OCI-LY7 (cell line): Measurements from ENCODE around the gene ENOX1. TPM values are rescaled to one million over a fixed set of nuclear protein-coding genes. Genes with fewer than 3 reads are reported as not detected.

Experiments used
- BruUV-seq: library from RNA; stranded (reverse); fragments of 400-500 nt; replicated peaks from 2 replicates; lab custom pipeline; 2021; lab: Mats Ljungman, UMichigan
- CTCF ChIA-PET: fragments of 300-600 bp; sonication (Branson Sonifier 250); formaldehyde crosslinking; loops from one replicate; lab custom pipeline; 2022; ENCODE audit warnings: antibody characterized with exemption; ENCODE audit not compliant: unreplicated experiment; lab: Charles Lee
- POLR2A ChIA-PET: fragments of 300-600 bp; sonication (Branson Sonifier 250); formaldehyde crosslinking; loops from one replicate; lab custom pipeline; 2022; ENCODE audit warnings: antibody characterized with exemption; lab: Charles Lee
- DNase-seq: peaks from one replicate; pipeline ENCODE4 v3.0.0-alpha.2; 2015; ENCODE audit warnings: low spot score
- H2AFZ ChIP-seq: fragments of 200-600 bp; sonication (generic), shearing (Covaris generic); 2 replicates; pipeline ENCODE4 v1.6.1; 2014; ENCODE audit warnings: mild to moderate bottlenecking, antibody characterized with exemption, low read length, moderate library complexity
- H3K27ac ChIP-seq: fragments of 200-600 bp; sonication (generic); 2 replicates; pipeline ENCODE4 v1.5.1; 2014; ENCODE audit warnings: mixed run types, low read depth, mild to moderate bottlenecking, moderate library complexity, low read length, inconsistent platforms; ENCODE audit not compliant: poor library complexity, severe bottlenecking
- H3K36me3 ChIP-seq: fragments of 200-600 bp; sonication (generic); 2 replicates; pipeline ENCODE4 v1.6.1; 2014; ENCODE audit warnings: mild to moderate bottlenecking, antibody characterized with exemption, low read length, moderate library complexity, mixed read lengths; ENCODE audit not compliant: insufficient read depth
- H3K4me1 ChIP-seq: fragments of 200-600 bp; sonication (generic); 2 replicates; pipeline ENCODE4 v1.5.1; 2014; ENCODE audit warnings: mild to moderate bottlenecking, low read length; ENCODE audit not compliant: insufficient read depth, poor library complexity, severe bottlenecking
- H3K4me2 ChIP-seq: fragments of 200-600 bp; sonication (generic); 2 replicates; pipeline ENCODE4 v1.6.1; 2014; ENCODE audit warnings: mild to moderate bottlenecking, low read length
- H3K4me3 ChIP-seq: fragments of 200-600 bp; sonication (generic); 2 replicates; pipeline ENCODE4 v1.5.1; 2014; ENCODE audit warnings: mild to moderate bottlenecking, low read depth, low read length; ENCODE audit not compliant: poor library complexity, severe bottlenecking
- H3K79me2 ChIP-seq: fragments of 200-600 bp; sonication (generic); 2 replicates; pipeline ENCODE4 v1.6.1; 2016; ENCODE audit warnings: low read depth, mild to moderate bottlenecking, low read length, moderate library complexity, mixed read lengths; ENCODE audit not compliant: insufficient read depth
- H3K9me2 ChIP-seq: fragments of 200-600 bp; sonication (generic); 2 replicates; pipeline ENCODE4 v1.6.1; 2016; ENCODE audit warnings: mild to moderate bottlenecking, low read length, mixed read lengths; ENCODE audit not compliant: insufficient read depth
- H3K9me3 ChIP-seq: fragments of 200-600 bp; sonication (generic); 2 replicates; pipeline ENCODE4 v1.6.1; 2014; ENCODE audit warnings: mild to moderate bottlenecking, mixed run types, low read length, mixed read lengths
- H4K20me1 ChIP-seq: fragments of 200-600 bp; sonication (generic); 2 replicates; pipeline ENCODE4 v1.6.1; 2014; ENCODE audit warnings: mild to moderate bottlenecking, antibody characterized with exemption, low read length, moderate library complexity, mixed read lengths; ENCODE audit not compliant: insufficient read depth
- EZH2phosphoT487 ChIP-seq: fragments of 200-600 bp; sonication (generic); IDR thresholded peaks from 2 replicates; pipeline ENCODE4 v1.6.1; 2018; ENCODE audit warnings: low read depth, borderline replicate concordance, mild to moderate bottlenecking, mixed run types, antibody characterized with exemption, low read length, moderate library complexity, mixed read lengths
- intact Hi-C: fragments of 100-400 bp; cut with micrococcal nuclease; formaldehyde crosslinking; loops from one replicate; pipeline ENCODE4 v1.10.0; 2022; ENCODE audit not compliant: unreplicated experiment
- total RNA-seq, 2 experiments: library from RNA; depleted of rRNA in 1 of 2; stranded (reverse); fragments of >200 nt in 1 of 2; shearing (Covaris generic) in 1 of 2; gene quantifications; 2 replicates each; pipeline ENCODE4 v1.2.3, GENCODE V29; 2014 to 2022
- TF ChIP-seq, protein P1 (sequence below): fragments of 200-600 bp; sonication (generic); conservative IDR thresholded peaks from 2 replicates; pipeline ENCODE4 v1.5.1; 2014; ENCODE audit warnings: mild to moderate bottlenecking, antibody characterized with exemption, low read length, moderate library complexity, mixed read lengths

The ENOX1 gene
- total RNA-seq, 2 experiments from 2014 or later, result 0.03 TPM; not detected in 1

DNA sequence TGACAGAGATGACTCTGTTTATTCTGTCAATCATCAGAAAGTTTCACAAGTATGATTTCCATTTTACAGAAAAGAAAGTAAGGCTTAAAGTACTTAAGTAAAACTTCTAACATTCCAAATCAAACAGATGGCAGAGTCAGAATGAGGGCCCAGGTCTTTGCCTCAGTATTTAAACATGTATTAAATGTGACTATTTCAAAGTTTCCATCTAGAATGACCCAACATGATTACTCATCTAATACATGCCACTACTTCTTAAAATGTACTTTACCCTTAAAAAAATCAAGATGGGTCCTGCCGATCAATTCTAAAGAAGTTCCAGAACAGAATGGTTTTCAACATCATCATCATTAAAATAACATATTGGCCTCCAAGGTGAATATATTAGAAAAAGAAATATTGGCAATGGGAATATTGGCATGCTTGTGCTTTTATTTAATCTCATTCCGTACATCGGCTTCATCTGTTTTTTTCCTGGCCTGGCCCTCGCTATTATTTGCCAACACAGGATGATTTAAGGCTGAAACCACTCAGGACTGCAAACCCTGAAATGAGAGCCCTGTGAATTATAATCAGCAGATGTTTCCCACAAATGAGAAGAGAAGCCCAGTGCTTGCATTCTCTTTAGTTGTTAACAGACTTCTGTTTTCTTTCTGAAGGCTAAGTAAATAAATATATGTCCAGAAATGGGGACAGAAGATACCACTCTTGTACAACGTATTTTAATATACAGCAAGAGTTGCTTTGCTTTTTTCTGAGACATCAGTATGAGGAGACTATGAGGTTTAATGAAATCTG lies 423.4 kb downstream of the ENOX1 start:
- Histone ChIP-seq H3K4me1 (no peaks in the 10 kb centered on the region), H3K9me3 (no peaks in the 10 kb centered on the region), H4K20me1 (no peaks in the 10 kb centered on the region), H3K27ac (no peak overlapping the region), H3K4me2 (no peak overlapping the region), H3K4me3 (no peak overlapping the region), H3K36me3 (no peaks in the 10 kb centered on the region), H3K9me2 (no peaks in the 10 kb centered on the region), H2AFZ (no peak overlapping the region), H3K79me2 (no peaks in the 10 kb centered on the region)
- CTCF ChIA-PET, result no interaction called here
- POLR2A ChIA-PET, result interaction anchor here (0.6 kb wide), 1 partner anchor 384 kb away, joined by 3 read pairs; no protein-coding TSS in a partner anchor
- intact Hi-C loops, result no loop called here
- TF ChIP-seq, protein P1, sequence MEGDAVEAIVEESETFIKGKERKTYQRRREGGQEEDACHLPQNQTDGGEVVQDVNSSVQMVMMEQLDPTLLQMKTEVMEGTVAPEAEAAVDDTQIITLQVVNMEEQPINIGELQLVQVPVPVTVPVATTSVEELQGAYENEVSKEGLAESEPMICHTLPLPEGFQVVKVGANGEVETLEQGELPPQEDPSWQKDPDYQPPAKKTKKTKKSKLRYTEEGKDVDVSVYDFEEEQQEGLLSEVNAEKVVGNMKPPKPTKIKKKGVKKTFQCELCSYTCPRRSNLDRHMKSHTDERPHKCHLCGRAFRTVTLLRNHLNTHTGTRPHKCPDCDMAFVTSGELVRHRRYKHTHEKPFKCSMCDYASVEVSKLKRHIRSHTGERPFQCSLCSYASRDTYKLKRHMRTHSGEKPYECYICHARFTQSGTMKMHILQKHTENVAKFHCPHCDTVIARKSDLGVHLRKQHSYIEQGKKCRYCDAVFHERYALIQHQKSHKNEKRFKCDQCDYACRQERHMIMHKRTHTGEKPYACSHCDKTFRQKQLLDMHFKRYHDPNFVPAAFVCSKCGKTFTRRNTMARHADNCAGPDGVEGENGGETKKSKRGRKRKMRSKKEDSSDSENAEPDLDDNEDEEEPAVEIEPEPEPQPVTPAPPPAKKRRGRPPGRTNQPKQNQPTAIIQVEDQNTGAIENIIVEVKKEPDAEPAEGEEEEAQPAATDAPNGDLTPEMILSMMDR, result no peak
- TF ChIP-seq EZH2phosphoT487, result no peak
- no TSS peak for BruUV-seq
- no peak for DNase-seq

DNA sequence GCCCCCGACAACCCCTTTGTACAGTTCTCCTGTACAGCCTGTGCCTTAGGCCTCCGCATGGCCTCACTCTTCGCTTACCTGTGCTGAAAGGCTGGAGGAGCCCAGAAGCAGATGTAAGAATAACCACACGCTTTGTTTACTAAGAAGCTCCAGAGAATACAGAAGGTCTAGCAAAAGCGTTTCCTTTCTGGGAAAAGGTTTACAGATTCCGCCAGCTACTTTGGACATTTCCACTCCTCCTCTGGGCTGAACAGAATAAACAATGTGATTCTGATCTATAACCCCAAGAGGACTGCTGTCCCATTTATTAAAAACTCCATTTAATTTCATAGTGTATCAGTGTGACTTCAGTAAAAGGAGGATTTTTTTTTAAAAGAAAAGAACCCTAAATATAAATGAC lies 424.2 kb downstream of the ENOX1 start:
- Histone ChIP-seq H3K79me2 (no peaks in the 10 kb centered on the region), H4K20me1 (no peaks in the 10 kb centered on the region), H3K4me1 (no peaks in the 10 kb centered on the region), H3K9me3 (no peaks in the 10 kb centered on the region), H3K27ac (no peak overlapping the region), H3K36me3 (no peaks in the 10 kb centered on the region), H3K4me2 (no peak overlapping the region), H2AFZ (no peak overlapping the region), H3K4me3 (no peak overlapping the region), H3K9me2 (no peaks in the 10 kb centered on the region)
- CTCF ChIA-PET, result no interaction called here
- no peak for TF ChIP-seq EZH2phosphoT487
- TF ChIP-seq, protein P1, result no peak
- intact Hi-C loops, result no loop called here
- DNase-seq, result no peak
- no TSS peak for BruUV-seq
- POLR2A ChIA-PET, result interaction anchor here (0.6 kb wide), 1 partner anchor 383 kb away, joined by 3 read pairs; no protein-coding TSS in a partner anchor
